ENCODE measurements around the gene THY1. TPM values are rescaled to one million over a fixed set of nuclear protein-coding genes. Genes with fewer than 3 reads are reported as not detected.

Gene THY1
- total and polyA plus RNA-seq, 2 of the 8 experiments (the other 6 are each of a cell fraction or from before 2014, with no cell fraction given) = 286 to 2,479 TPM

- TF ChIP-seq, protein P1, sequence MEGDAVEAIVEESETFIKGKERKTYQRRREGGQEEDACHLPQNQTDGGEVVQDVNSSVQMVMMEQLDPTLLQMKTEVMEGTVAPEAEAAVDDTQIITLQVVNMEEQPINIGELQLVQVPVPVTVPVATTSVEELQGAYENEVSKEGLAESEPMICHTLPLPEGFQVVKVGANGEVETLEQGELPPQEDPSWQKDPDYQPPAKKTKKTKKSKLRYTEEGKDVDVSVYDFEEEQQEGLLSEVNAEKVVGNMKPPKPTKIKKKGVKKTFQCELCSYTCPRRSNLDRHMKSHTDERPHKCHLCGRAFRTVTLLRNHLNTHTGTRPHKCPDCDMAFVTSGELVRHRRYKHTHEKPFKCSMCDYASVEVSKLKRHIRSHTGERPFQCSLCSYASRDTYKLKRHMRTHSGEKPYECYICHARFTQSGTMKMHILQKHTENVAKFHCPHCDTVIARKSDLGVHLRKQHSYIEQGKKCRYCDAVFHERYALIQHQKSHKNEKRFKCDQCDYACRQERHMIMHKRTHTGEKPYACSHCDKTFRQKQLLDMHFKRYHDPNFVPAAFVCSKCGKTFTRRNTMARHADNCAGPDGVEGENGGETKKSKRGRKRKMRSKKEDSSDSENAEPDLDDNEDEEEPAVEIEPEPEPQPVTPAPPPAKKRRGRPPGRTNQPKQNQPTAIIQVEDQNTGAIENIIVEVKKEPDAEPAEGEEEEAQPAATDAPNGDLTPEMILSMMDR (IDR thresholded peaks at IDR 0.05; ENCODE audit: control extremely low read depth in 1 of 3, insufficient read depth in 1 of 3, low read depth in 1 of 3, low read length in 3 of 3) = peak; percentile 76 to 81 (median 79)
- no peak for TF ChIP-seq BCL11A (IDR thresholded peaks at IDR 0.05; ENCODE audit: low read depth in 2 of 2, low read length in 2 of 2)
- no peak for TF ChIP-seq YY1 (IDR thresholded peaks at IDR 0.05; ENCODE audit: low read depth, low read length)
- no peak; the same call in 1 of the 2 replicates for TF ChIP-seq SP4 (IDR thresholded peaks at IDR 0.05; ENCODE audit: low read length)
- TF ChIP-seq SIX5 (IDR thresholded peaks at IDR 0.05; ENCODE audit: low read depth, low read length) = no peak
- no peak for TF ChIP-seq CBX5 (IDR thresholded peaks at IDR 0.05; ENCODE audit: low read depth, low read length)
- TF ChIP-seq CREB1 (IDR thresholded peaks at IDR 0.05) = peak; percentile 97
- no peak for TF ChIP-seq EGR1 (IDR thresholded peaks at IDR 0.05; ENCODE audit: borderline replicate concordance, low read depth, low read length)
- TF ChIP-seq RNF2 (IDR thresholded peaks at IDR 0.05; ENCODE audit: borderline replicate concordance, low read depth, low read length, missing control alignments, poor library complexity, severe bottlenecking) = no peak
- no peak for TF ChIP-seq JUND (IDR thresholded peaks at IDR 0.05; ENCODE audit: low read length)
- TF ChIP-seq CHD1 (IDR thresholded peaks at IDR 0.05; ENCODE audit: low read depth, low read length) = no peak
- TF ChIP-seq POLR2A (IDR thresholded peaks at IDR 0.05; ENCODE audit: control extremely low read depth in 1 of 2, low read depth in 2 of 2, low read length in 2 of 2) = peak in 1 of 2 experiments; percentile 18; a peak in 1 of 3 replicates
- TF ChIP-seq TAF7 (optimal IDR thresholded peaks at IDR 0.05; ENCODE audit: borderline replicate concordance, low read depth, low read length) = no peak
- TF ChIP-seq KDM4A (IDR thresholded peaks at IDR 0.05; ENCODE audit: low read depth, low read length, severe bottlenecking) = peak; percentile 77
- TF ChIP-seq RBBP5 (IDR thresholded peaks at IDR 0.05; ENCODE audit: borderline replicate concordance, low read depth, low read length) = 0 out of 2 replicates have a peak, but pooled peaks have one; percentile 18
- TF ChIP-seq, protein P2, sequence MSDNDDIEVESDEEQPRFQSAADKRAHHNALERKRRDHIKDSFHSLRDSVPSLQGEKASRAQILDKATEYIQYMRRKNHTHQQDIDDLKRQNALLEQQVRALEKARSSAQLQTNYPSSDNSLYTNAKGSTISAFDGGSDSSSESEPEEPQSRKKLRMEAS (IDR thresholded peaks at IDR 0.05) = peak; percentile 97
- no peak for TF ChIP-seq MAFK (IDR thresholded peaks at IDR 0.05; ENCODE audit: low read depth, low read length)
- no peak for TF ChIP-seq BRCA1 (IDR thresholded peaks at IDR 0.05; ENCODE audit: low read depth, low read length)
- TF ChIP-seq PHF8 (conservative IDR thresholded peaks at IDR 0.05; ENCODE audit: low read depth, low read length) = peak; percentile 32; the same call in 1 of the 2 replicates
- TF ChIP-seq CBX8 (IDR thresholded peaks at IDR 0.05; ENCODE audit: borderline replicate concordance, low read depth, low read length) = no peak
- no peak for TF ChIP-seq SIRT6 (IDR thresholded peaks at IDR 0.05; ENCODE audit: low read length)
These were observed 41.6 kb downstream of the THY1 start, which contains the start of gene USP2 (continued) for GRCh38 chr11:119381181-119381988.
